Mesendoderm (in vitro differentiated cells): ENCODE results near the gene DTNB.

Experiments
- DNase-seq: peaks from one replicate; pipeline ENCODE4 v3.0.0; 2013
- H2AK5ac ChIP-seq: 2 replicates; pipeline ENCODE4 v1.6.1; 2013; ENCODE audit warnings: low read length, inconsistent platforms
- H2BK120ac ChIP-seq: 2 replicates; pipeline ENCODE4 v1.6.1; 2013; ENCODE audit warnings: low read depth, mild to moderate bottlenecking, low read length, moderate library complexity, mixed read lengths
- H2BK15ac ChIP-seq: replicated peaks from 2 replicates; pipeline ENCODE4 v1.6.1; 2013; ENCODE audit warnings: low read depth, mild to moderate bottlenecking, moderate library complexity
- H2BK5ac ChIP-seq: 2 replicates; pipeline ENCODE4 v1.6.1; 2013; ENCODE audit warnings: low read length, inconsistent platforms
- H3K18ac ChIP-seq: 2 replicates; pipeline ENCODE4 v1.6.1; 2013; ENCODE audit warnings: mild to moderate bottlenecking, low read length, mixed read lengths
- H3K23ac ChIP-seq: one replicate; pipeline ENCODE4 v1.6.1; 2013; ENCODE audit warnings: low read length
- H3K27ac ChIP-seq: 2 replicates; pipeline ENCODE4 v1.5.1; 2013; ENCODE audit warnings: low read depth, mild to moderate bottlenecking, inconsistent platforms, low read length, moderate library complexity
- H3K27me3 ChIP-seq: 2 replicates; pipeline ENCODE4 v1.6.1; 2013; ENCODE audit warnings: low read length, control low read depth, mild to moderate bottlenecking, inconsistent platforms; ENCODE audit not compliant: insufficient read depth, poor library complexity
- H3K36me3 ChIP-seq: 2 replicates; pipeline ENCODE4 v1.6.1; 2013; ENCODE audit warnings: low read length, inconsistent platforms; ENCODE audit not compliant: control insufficient read depth, insufficient read depth
- H3K4ac ChIP-seq: one replicate; pipeline ENCODE4 v1.6.1; 2013; ENCODE audit warnings: low read depth, mild to moderate bottlenecking, low read length, moderate library complexity
- H3K4me1 ChIP-seq: 2 replicates; pipeline ENCODE4 v1.6.1; 2013; ENCODE audit warnings: low read depth, low read length, inconsistent platforms; ENCODE audit not compliant: control insufficient read depth
- H3K4me2 ChIP-seq: 2 replicates; pipeline ENCODE4 v1.6.1; 2013; ENCODE audit warnings: low read length
- H3K4me3 ChIP-seq: 2 replicates; pipeline ENCODE4 v1.5.1; 2013; ENCODE audit warnings: mild to moderate bottlenecking, low read length
- H3K56ac ChIP-seq: one replicate; pipeline ENCODE4 v1.6.1; 2013; ENCODE audit warnings: low read length
- H3K79me1 ChIP-seq: 2 replicates; pipeline ENCODE4 v1.6.1; 2013; ENCODE audit warnings: low read length, inconsistent platforms
- H3K79me2 ChIP-seq: 2 replicates; pipeline ENCODE4 v1.6.1; 2013; ENCODE audit warnings: mild to moderate bottlenecking, low read length; ENCODE audit not compliant: control insufficient read depth, insufficient read depth
- H3K9ac ChIP-seq: 2 replicates; pipeline ENCODE4 v1.6.1; 2013; ENCODE audit warnings: low read length, inconsistent platforms
- H4K5ac ChIP-seq: one replicate; pipeline ENCODE4 v1.6.1; 2013; ENCODE audit warnings: low read length
- H4K8ac ChIP-seq: one replicate; pipeline ENCODE4 v1.6.1; 2013; ENCODE audit warnings: low read depth, mild to moderate bottlenecking, control low read depth, low read length, moderate library complexity
- WGBS: extraction: QIAGEN DNeasy Blood & Tissue Kit; methylation state at CpG from one replicate; pipeline ENCODE4 v1.1.7; 2013; ENCODE audit warnings: low lambda C conversion rate, missing lambda C conversion rate; ENCODE audit not compliant: insufficient coverage; ENCODE audit errors: extremely low coverage; 5-methylcytosine and 5-hydroxymethylcytosine counted together

DTNB gene

DNA sequence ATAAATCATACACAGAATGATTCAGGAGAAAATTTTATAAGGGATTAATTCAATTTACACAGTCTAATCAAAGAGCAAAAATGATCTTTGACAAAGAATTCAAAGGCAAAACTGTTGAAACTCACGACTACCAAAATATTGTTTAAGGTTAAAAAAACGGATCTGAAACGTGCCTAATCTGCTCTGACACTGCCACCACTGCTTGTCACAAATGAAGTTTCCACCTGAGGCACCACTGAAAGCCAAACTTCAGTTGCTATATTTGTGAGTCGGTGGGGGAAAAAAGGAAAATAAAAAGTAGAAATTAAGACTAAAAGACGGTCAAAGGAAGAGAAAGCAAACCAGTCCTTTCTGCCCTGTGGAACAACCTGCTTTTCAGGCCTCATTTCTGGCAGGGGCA, 191.0 kb downstream of the DTNB start:
- no peaks in the 10 kb centered on the region for H3K36me3 ChIP-seq
- no CpG with 5 or more reads among the region's 5 CpGs for WGBS
- no peaks in the 10 kb centered on the region for H3K4me1 ChIP-seq

DNA sequence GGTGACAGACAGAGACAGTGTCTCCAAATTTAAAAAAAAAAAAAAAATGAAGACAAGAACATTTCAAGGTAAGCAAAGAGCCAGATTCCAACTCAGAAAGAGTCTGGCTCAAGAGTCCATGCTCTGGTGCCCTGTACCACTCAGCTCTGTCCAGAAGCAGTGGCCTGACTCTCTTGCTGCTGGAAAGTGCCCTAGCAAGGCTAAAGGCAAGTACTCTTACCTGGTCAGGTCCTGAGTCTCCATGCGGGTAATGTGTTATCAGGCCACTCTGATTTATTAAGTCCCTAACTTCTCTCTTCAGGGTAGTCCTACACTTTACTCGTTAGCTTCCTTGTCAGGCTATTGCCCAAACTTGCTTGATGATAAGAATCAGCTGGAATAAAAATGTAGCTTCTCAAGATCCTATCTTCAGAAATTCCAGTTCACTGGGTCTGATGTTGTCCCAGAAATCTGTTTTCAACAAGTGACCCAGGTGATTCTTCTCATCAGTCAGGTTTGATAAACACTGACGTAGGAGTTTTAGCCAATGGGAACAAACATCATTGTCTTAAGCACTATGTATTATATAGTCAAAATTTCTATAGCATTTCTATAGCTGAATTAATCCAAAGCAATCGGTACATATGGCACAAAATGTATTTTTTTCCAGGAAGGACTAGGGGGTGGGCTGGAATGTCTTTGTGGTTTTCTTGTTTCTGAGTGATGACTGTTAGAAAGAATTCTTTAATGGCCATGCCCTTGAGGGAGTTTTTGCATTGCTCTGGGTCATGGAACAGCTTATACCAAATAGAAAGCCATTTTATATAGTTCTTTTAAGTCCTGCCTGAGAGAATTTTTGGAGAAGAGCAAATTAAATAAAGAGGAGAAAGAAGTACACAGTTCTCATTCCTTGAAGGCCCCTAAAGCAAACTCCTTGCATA, 191.7 kb downstream of the DTNB start:
- no peak overlapping the region for H3K23ac ChIP-seq
- H3K27ac ChIP-seq = no peak overlapping the region
- no peak overlapping the region for H3K56ac ChIP-seq
- no peak overlapping the region for H3K4me2 ChIP-seq
- H2BK120ac ChIP-seq = no peak overlapping the region
- H2BK15ac ChIP-seq = no peak overlapping the region
- no peaks in the 10 kb centered on the region for H3K27me3 ChIP-seq
- H3K79me1 ChIP-seq = no peaks in the 10 kb centered on the region
- no peak overlapping the region for H3K18ac ChIP-seq
- H3K4ac ChIP-seq = no peak overlapping the region
- DNase-seq = no peak
- H3K36me3 ChIP-seq = no peaks in the 10 kb centered on the region
- WGBS = no CpG with 5 or more reads among the region's 4 CpGs
- H3K79me2 ChIP-seq = no peaks in the 10 kb centered on the region
- H4K8ac ChIP-seq = no peak overlapping the region
- H4K5ac ChIP-seq = no peak overlapping the region
- H3K4me1 ChIP-seq = no peaks in the 10 kb centered on the region
- H2AK5ac ChIP-seq = no peak overlapping the region
- H2BK5ac ChIP-seq = no peak overlapping the region
- no peak overlapping the region for H3K4me3 ChIP-seq
- no peak overlapping the region for H3K9ac ChIP-seq

More for the DNA sequence above, 191.0 kb downstream of the DTNB start:
- no peak overlapping the region for H3K4me2 ChIP-seq
- DNase-seq = no peak
- H2AK5ac ChIP-seq = no peak overlapping the region
- H3K18ac ChIP-seq = no peak overlapping the region
- no peaks in the 10 kb centered on the region for H3K79me1 ChIP-seq
- H3K56ac ChIP-seq = no peak overlapping the region
- H2BK5ac ChIP-seq = no peak overlapping the region
- no peak overlapping the region for H3K4me3 ChIP-seq
- no peak overlapping the region for H4K8ac ChIP-seq
- no peaks in the 10 kb centered on the region for H3K27me3 ChIP-seq
- H3K4ac ChIP-seq = no peak overlapping the region
- no peak overlapping the region for H2BK120ac ChIP-seq
- no peak overlapping the region for H3K23ac ChIP-seq
- no peak overlapping the region for H4K5ac ChIP-seq
- H3K79me2 ChIP-seq = no peaks in the 10 kb centered on the region
- H3K27ac ChIP-seq = no peak overlapping the region
- H3K9ac ChIP-seq = no peak overlapping the region
- no peak overlapping the region for H2BK15ac ChIP-seq

- Histone ChIP-seq H3K18ac (no peak overlapping the region), H3K4me3 (no peak overlapping the region), H3K27ac (no peak overlapping the region), H3K4me2 (no peak overlapping the region), H3K36me3 (no peaks in the 10 kb centered on the region), H2BK15ac (no peak overlapping the region), H2AK5ac (no peak overlapping the region), H3K9ac (no peak overlapping the region), H2BK120ac (no peak overlapping the region), H3K79me1 (no peaks in the 10 kb centered on the region), H2BK5ac (no peak overlapping the region), H3K27me3 (no peaks in the 10 kb centered on the region), H3K4me1 (no peaks in the 10 kb centered on the region), H3K4ac (no peak overlapping the region), H4K8ac (no peak overlapping the region), H3K56ac (no peak overlapping the region), H4K5ac (no peak overlapping the region), H3K79me2 (no peaks in the 10 kb centered on the region), H3K23ac (no peak overlapping the region)
- no CpG with 5 or more reads among the region's 7 CpGs for WGBS
- no peak for DNase-seq
Measured at GRCh38 chr2:25480561-25480960, 192.8 kb downstream of the DTNB start.

GRCh38 chr2:25479761-25480160, 193.6 kb downstream of the DTNB start:
- Histone ChIP-seq H3K4me2 (no peak overlapping the region), H2BK15ac (no peak overlapping the region), H3K4ac (no peak overlapping the region), H4K8ac (no peak overlapping the region), H3K79me1 (no peaks in the 10 kb centered on the region), H3K27ac (no peak overlapping the region), H3K4me3 (no peak overlapping the region), H2AK5ac (no peak overlapping the region), H3K56ac (no peak overlapping the region), H3K23ac (no peak overlapping the region), H4K5ac (no peak overlapping the region), H3K79me2 (no peaks in the 10 kb centered on the region), H3K36me3 (no peaks in the 10 kb centered on the region), H3K18ac (no peak overlapping the region), H3K27me3 (no peaks in the 10 kb centered on the region), H3K4me1 (no peaks in the 10 kb centered on the region), H3K9ac (no peak overlapping the region), H2BK120ac (no peak overlapping the region), H2BK5ac (no peak overlapping the region)
- WGBS = no CpG with 5 or more reads among the region's 5 CpGs
- DNase-seq = no peak

- no peak overlapping the region for H3K4me3 ChIP-seq
- no peak overlapping the region for H3K4me2 ChIP-seq
- H3K4me1 ChIP-seq = no peaks in the 10 kb centered on the region
- no peaks in the 10 kb centered on the region for H3K36me3 ChIP-seq
- WGBS = no CpG with 5 or more reads among the region's 11 CpGs
- H4K8ac ChIP-seq = no peak overlapping the region
- H3K9ac ChIP-seq = no peak overlapping the region
- H4K5ac ChIP-seq = no peak overlapping the region
- no peak overlapping the region for H3K4ac ChIP-seq
- H2BK5ac ChIP-seq = no peak overlapping the region
- H2BK120ac ChIP-seq = no peak overlapping the region
- no peak overlapping the region for H2BK15ac ChIP-seq
- H3K27me3 ChIP-seq = no peaks in the 10 kb centered on the region
- DNase-seq = no peak
- H3K79me2 ChIP-seq = no peaks in the 10 kb centered on the region
- H3K56ac ChIP-seq = no peak overlapping the region
- H3K79me1 ChIP-seq = no peaks in the 10 kb centered on the region
- H2AK5ac ChIP-seq = no peak overlapping the region
- H3K23ac ChIP-seq = no peak overlapping the region
- no peak overlapping the region for H3K27ac ChIP-seq
- H3K18ac ChIP-seq = no peak overlapping the region
Measured at GRCh38 chr2:25478736-25479135, 194.6 kb downstream of the DTNB start.
